ENCODE measurements around the gene MZF1. TPM values are rescaled to one million over a fixed set of nuclear protein-coding genes. Genes with fewer than 3 reads are reported as not detected.
A peak's percentile ranks its signal among the peaks of the same experiment; 100 is the strongest.

MZF1 gene
- total and polyA plus RNA-seq, 9 of the 15 experiments (the other 6 are each of a cell fraction or from before 2014, with no cell fraction given), result 0.31 to 29.3 (median 11.5) TPM

GRCh38 chr19:58558066-58558622, 15.0 kb downstream of the MZF1 start, which contains the start of gene UBE2M (continued):
- TF ChIP-seq GTF3C2 (IDR thresholded peaks at IDR 0.05; ENCODE audit: borderline replicate concordance, extremely low read depth, insufficient read length) (no peak), FOXA1 (IDR thresholded peaks at IDR 0.05; ENCODE audit: borderline replicate concordance) (no peak), E2F8 (IDR thresholded peaks at IDR 0.05; ENCODE audit: low read depth, partially characterized antibody) (peak; percentile 28), MTA2 (IDR thresholded peaks at IDR 0.05; ENCODE audit: low read depth) (peak; percentile 50), NCOA6 (IDR thresholded peaks at IDR 0.05) (no peak), NCOA1 (IDR thresholded peaks at IDR 0.05; ENCODE audit: low read depth) (0 out of 2 replicates have a peak, but pooled peaks have one; percentile 44), DEAF1 (CRISPR knock-in tag; IDR thresholded peaks at IDR 0.05) (0 out of 2 replicates have a peak, but pooled peaks have one; percentile 28), BRD4 (IDR thresholded peaks at IDR 0.05) (no peak), MIER1 (IDR thresholded peaks at IDR 0.05; ENCODE audit: low read depth) (0 out of 2 replicates have a peak, but pooled peaks have one; percentile 38), NR2F6 (CRISPR knock-in tag; IDR thresholded peaks at IDR 0.05) (0 out of 2 replicates have a peak, but pooled peaks have one; percentile 61), TOE1 (IDR thresholded peaks at IDR 0.05; ENCODE audit: borderline replicate concordance) (peak; percentile 60; the same call in 1 of the 2 replicates), TOE1 (CRISPR knock-in tag; IDR thresholded peaks at IDR 0.05; ENCODE audit: borderline replicate concordance, low read depth) (no peak), SIX5 (IDR thresholded peaks at IDR 0.05; ENCODE audit: borderline replicate concordance in 1 of 2, insufficient read depth in 1 of 2, low read depth in 1 of 2, low read length in 2 of 2) (no peak), ZBTB26 (CRISPR knock-in tag; IDR thresholded peaks at IDR 0.05) (0 out of 2 replicates have a peak, but pooled peaks have one; percentile 45), NR2C2 (CRISPR knock-in tag; IDR thresholded peaks at IDR 0.05) (peak; percentile 90), NR2C2 (tag; IDR thresholded peaks at IDR 0.05) (peak; percentile 97), CHD1 (IDR thresholded peaks at IDR 0.05; ENCODE audit: low read length) (no peak), FOSL1 (tag; conservative IDR thresholded peaks at IDR 0.05) (peak; percentile 48), MTA3 (IDR thresholded peaks at IDR 0.05; ENCODE audit: borderline replicate concordance) (peak; percentile 82; the same call in 1 of the 2 replicates), HDGF (IDR thresholded peaks at IDR 0.05) (0 out of 2 replicates have a peak, but pooled peaks have one; percentile 59)

All from K562 (cell line).